Duodenal mucosa (tissue), 2 donors: Measurements from ENCODE around the gene SMIM1.
A peak's percentile ranks its signal among the peaks of the same experiment; 100 is the strongest.
"Not testable (repeated sequence)": the region's sequence is repeated elsewhere in the genome, so short reads cannot be mapped to it uniquely, and the experiment has no call there.

Experiments
- H3K27ac ChIP-seq: one replicate; pipeline ENCODE4 v1.7.0; 2013; ENCODE audit warnings: low read depth, low read length
- H3K27me3 ChIP-seq, 2 donors: one replicate each; pipeline ENCODE4 v1.7.0; 2013; ENCODE audit warnings: low read length in 2 of 2, control low read depth in 1 of 2; ENCODE audit not compliant: insufficient read depth in 2 of 2, control insufficient read depth in 1 of 2
- H3K36me3 ChIP-seq, 2 donors: one replicate each; pipeline ENCODE4 v1.7.0; 2013; ENCODE audit warnings: low read length in 2 of 2, control low read depth in 1 of 2; ENCODE audit not compliant: insufficient read depth in 2 of 2, control insufficient read depth in 1 of 2
- H3K4me1 ChIP-seq, 2 donors: one replicate each; pipeline ENCODE4 v1.7.0; 2013; ENCODE audit warnings: low read length in 2 of 2, control low read depth in 1 of 2; ENCODE audit not compliant: insufficient read depth in 2 of 2, control insufficient read depth in 1 of 2
- H3K4me3 ChIP-seq, 2 donors: one replicate each; pipeline ENCODE4 v1.7.0; 2013; ENCODE audit warnings: low read length in 2 of 2, low read depth in 1 of 2
- H3K9ac ChIP-seq, 2 donors: one replicate each; pipeline ENCODE4 v1.7.0; 2013; ENCODE audit warnings: low read length in 2 of 2, low read depth in 1 of 2
- H3K9me3 ChIP-seq, 2 donors: one replicate each; pipeline ENCODE4 v1.7.0; 2013; ENCODE audit warnings: low read length in 2 of 2, control low read depth in 1 of 2; ENCODE audit not compliant: control insufficient read depth in 1 of 2

Gene SMIM1

GRCh38 chr1:3772715-3773571, at the start of gene SMIM1:
Gene SMIM1, plus strand, starts transcription at chr1:3772749. Its CDS starts 2,625 bp downstream, at chr1:3775374.
- peak within 1 kb of the TSS; percentile 1 to 43 for H3K9ac ChIP-seq
- H3K27ac ChIP-seq = no peak within 1 kb of the TSS
- H3K4me1 ChIP-seq = peaks cover 7 to 34% of the 10 kb centered on the region in 2 donors
- H3K4me3 ChIP-seq = peak within 1 kb of the TSS; percentile 51 to 62
- peaks cover 9 to 16% of the 10 kb centered on the region in 2 donors for H3K27me3 ChIP-seq
- no peaks in the 10 kb centered on the region for H3K9me3 ChIP-seq
- H3K36me3 ChIP-seq = no peaks in the 10 kb centered on the region

GRCh38 chr1:3722846-3723245, 49.7 kb upstream of the SMIM1 start:
- H3K27ac ChIP-seq = no peak overlapping the region
- H3K36me3 ChIP-seq = no peaks in the 10 kb centered on the region
- no peaks in the 10 kb centered on the region for H3K9me3 ChIP-seq
- H3K9ac ChIP-seq = no peak overlapping the region
- peaks cover 0 to 1% of the 10 kb centered on the region in 2 donors for H3K27me3 ChIP-seq
- no peak overlapping the region for H3K4me3 ChIP-seq
- peaks cover 0 to 3% of the 10 kb centered on the region in 2 donors for H3K4me1 ChIP-seq

- not testable (repeated sequence) for H3K27me3 ChIP-seq, H3K9ac ChIP-seq, H3K4me1 ChIP-seq, H3K27ac ChIP-seq, H3K4me3 ChIP-seq, H3K36me3 ChIP-seq, H3K9me3 ChIP-seq
Measured at GRCh38 chr1:3724416-3725030, 48.0 kb upstream of the SMIM1 start.

GRCh38 chr1:3725366-3725765, 47.2 kb upstream of the SMIM1 start:
- H3K36me3 ChIP-seq = no peaks in the 10 kb centered on the region
- H3K9me3 ChIP-seq = no peaks in the 10 kb centered on the region
- peaks cover 0 to 7% of the 10 kb centered on the region in 2 donors for H3K27me3 ChIP-seq
- no peak overlapping the region for H3K27ac ChIP-seq
- H3K4me1 ChIP-seq = peaks cover 0 to 3% of the 10 kb centered on the region in 2 donors
- no peak overlapping the region for H3K4me3 ChIP-seq
- no peak overlapping the region for H3K9ac ChIP-seq

GRCh38 chr1:3727042-3727824, 45.3 kb upstream of the SMIM1 start:
- H3K4me1 ChIP-seq = peaks cover 0 to 3% of the 10 kb centered on the region in 2 donors
- H3K27me3 ChIP-seq = peaks cover 4 to 9% of the 10 kb centered on the region in 2 donors
- no peaks in the 10 kb centered on the region for H3K9me3 ChIP-seq
- no peak overlapping the region for H3K27ac ChIP-seq
- no peak overlapping the region for H3K9ac ChIP-seq
- no peak overlapping the region for H3K4me3 ChIP-seq
- H3K36me3 ChIP-seq = no peaks in the 10 kb centered on the region

GRCh38 chr1:3727825-3728776, 44.4 kb upstream of the SMIM1 start:
- Histone ChIP-seq H3K4me1 (peaks cover 0 to 2% of the 10 kb centered on the region in 2 donors), H3K9ac (no peak overlapping the region), H3K4me3 (no peak overlapping the region), H3K36me3 (no peaks in the 10 kb centered on the region), H3K9me3 (no peaks in the 10 kb centered on the region), H3K27me3 (peaks cover 6 to 15% of the 10 kb centered on the region in 2 donors), H3K27ac (no peak overlapping the region)

- no peak overlapping the region for H3K27ac ChIP-seq
- no peaks in the 10 kb centered on the region for H3K9me3 ChIP-seq
- H3K9ac ChIP-seq = no peak overlapping the region
- H3K27me3 ChIP-seq = peaks cover 6 to 18% of the 10 kb centered on the region in 2 donors
- no peak overlapping the region for H3K4me3 ChIP-seq
- H3K4me1 ChIP-seq = no peaks in the 10 kb centered on the region
- no peaks in the 10 kb centered on the region for H3K36me3 ChIP-seq
Measured at GRCh38 chr1:3729594-3730542, 42.7 kb upstream of the SMIM1 start.

GRCh38 chr1:3730543-3731247, 41.9 kb upstream of the SMIM1 start:
- peaks cover 6 to 18% of the 10 kb centered on the region in 2 donors for H3K27me3 ChIP-seq
- no peaks in the 10 kb centered on the region for H3K4me1 ChIP-seq
- no peaks in the 10 kb centered on the region for H3K9me3 ChIP-seq
- no peak overlapping the region for H3K27ac ChIP-seq
- peaks cover 0 to under 1% of the 10 kb centered on the region in 2 donors for H3K36me3 ChIP-seq
- no peak overlapping the region for H3K9ac ChIP-seq
- no peak overlapping the region for H3K4me3 ChIP-seq
